Right hindlimb (tissue), 1 donor: ENCODE results near the gene PCED1A.
"Not testable (repeated sequence)": the region's sequence is repeated elsewhere in the genome, so short reads cannot be mapped to it uniquely, and the experiment has no call there.

Experiments used
- DNase-seq: peaks from one replicate; pipeline ENCODE4 v3.0.0-alpha.2; 2018

Gene PCED1A

DNA sequence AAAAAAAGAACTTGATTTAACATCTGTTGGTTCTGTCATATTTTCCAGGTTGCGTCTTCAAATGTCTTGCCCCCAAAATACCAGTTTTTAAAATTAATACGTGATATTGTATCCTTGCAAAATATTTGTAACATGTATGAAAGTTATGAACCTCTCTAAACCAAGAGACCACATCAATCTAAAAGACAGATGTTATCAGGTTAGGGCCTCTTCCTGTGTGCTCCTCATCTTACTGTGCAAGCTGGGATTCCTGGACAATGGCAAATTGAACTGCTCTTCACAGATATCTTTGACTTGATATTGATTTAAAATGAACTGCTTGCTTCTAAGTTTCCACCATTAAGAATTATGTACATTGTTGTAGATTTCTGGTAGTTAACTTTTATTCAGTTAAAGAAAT is 14.7 kb downstream of the PCED1A start:
- no peak for DNase-seq

DNA sequence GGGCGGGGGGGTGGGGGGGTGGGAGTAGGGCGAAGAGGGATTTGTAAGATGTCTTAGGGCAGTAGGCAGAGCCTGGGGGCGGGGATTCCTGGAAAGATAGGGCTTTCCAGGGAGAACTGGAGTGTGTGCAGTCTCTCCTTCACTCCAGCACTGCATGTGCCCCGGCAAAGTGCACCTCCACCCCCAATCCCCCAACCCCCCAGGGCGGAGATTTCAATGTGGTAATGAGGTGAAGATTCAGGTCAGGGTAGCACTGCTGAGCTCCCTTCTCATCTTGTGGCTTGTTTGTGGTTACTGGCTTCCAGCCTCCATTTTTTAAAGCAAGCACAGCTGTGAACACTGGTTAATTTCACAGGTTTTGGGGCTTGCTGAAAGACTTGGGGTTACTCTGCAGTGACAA is 18.4 kb downstream of the PCED1A start:
- no peak for DNase-seq

GRCh38 chr20:2820896-2821869 is 19.3 kb downstream of the PCED1A start:
- peak; percentile 35 for DNase-seq

GRCh38 chr20:2820084-2820895 is 20.2 kb downstream of the PCED1A start:
- peak; percentile 28 for DNase-seq

DNA sequence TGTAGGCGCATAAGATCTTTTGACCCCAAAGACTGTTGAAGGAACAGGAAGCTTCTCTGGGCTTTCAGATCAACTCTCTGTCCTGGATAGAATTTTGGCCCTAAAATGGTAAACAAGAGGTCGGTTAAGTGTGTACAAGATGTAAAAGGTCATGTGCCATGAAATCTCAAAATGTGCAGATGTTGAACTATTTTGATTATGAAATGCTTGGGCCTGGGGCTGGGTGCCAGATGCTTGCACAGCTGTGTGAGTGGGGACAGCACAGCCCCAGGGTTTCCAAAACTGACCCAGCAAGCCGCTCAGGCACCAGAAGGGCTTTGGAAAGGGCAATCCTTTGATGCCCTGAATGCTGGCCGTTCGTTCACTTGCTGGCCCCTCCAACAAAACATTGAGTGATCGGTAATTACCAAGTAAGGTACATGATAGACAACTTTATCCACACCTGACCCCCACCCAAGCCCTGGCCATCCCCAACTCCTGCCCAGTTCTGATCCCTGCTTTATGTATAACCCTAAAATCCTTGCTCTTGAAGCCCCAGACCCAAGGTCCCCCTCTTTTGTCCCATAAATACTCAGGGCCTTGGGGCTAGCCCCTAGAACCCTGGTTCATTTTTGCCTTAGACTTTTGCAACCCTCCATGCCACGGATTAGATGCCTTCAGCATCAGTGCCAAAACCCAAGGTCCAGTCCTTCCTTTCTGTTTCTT is 22.4 kb downstream of the PCED1A start:
- no peak for DNase-seq

DNA sequence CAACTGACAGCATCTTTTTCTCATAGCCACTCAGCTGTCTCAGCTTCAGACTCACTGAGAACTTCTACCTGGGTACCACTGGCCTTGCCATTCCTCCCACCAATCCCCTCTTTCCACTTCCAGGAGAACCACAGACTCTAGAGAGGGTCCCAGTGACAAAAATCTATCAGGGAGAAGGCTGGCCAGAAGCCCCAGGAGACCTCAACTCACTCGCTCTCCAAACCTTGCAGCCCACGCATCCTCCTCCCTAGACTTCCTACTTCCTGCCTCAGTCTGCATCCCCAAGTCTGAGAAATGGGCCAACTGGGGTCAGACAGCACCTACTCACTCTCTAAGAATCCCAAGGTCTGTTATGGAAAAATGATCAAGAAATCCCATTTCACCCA is 23.1 kb downstream of the PCED1A start:
- no peak for DNase-seq

DNA sequence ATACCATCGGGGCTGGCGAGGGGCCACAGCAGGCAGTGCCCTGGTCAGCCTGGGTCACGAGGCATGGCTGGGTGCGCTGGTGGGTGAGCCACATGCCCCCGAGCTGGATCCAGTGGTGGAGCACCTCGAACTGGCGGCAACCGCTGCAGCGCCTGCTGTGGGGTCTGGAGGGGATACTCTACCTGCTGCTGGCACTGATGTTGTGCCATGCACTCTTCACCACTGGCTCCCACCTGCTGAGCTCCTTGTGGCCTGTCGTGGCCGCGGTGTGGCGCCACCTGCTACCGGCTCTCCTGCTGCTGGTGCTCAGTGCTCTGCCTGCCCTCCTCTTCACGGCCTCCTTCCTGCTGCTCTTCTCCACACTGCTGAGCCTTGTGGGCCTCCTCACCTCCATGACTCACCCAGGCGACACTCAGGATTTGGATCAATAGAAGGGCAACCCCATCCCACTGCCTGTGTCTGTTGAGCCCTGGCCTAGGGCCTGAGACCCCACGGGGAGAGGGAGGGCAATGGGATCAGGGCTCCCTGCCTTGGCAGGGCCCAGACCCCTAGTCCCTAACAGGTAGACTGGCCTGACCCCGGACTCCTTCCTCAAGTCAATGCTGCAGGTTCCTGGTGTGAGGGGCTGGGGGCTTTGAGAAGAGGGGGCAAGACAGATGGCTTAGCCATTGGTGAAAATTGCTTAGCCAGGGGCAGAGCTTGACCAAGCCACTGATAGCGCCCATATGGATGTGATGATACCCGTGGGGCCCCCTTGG is 23.7 kb downstream of the PCED1A start:
- no peak for DNase-seq

GRCh38 chr20:2816030-2816582 is 24.3 kb downstream of the PCED1A start, which contains the start of gene TMEM239:
Gene TMEM239 (plus strand): TSS chr20:2816364. CDS start chr20:2816555, 191 bp downstream.
- DNase-seq: no peak

DNA sequence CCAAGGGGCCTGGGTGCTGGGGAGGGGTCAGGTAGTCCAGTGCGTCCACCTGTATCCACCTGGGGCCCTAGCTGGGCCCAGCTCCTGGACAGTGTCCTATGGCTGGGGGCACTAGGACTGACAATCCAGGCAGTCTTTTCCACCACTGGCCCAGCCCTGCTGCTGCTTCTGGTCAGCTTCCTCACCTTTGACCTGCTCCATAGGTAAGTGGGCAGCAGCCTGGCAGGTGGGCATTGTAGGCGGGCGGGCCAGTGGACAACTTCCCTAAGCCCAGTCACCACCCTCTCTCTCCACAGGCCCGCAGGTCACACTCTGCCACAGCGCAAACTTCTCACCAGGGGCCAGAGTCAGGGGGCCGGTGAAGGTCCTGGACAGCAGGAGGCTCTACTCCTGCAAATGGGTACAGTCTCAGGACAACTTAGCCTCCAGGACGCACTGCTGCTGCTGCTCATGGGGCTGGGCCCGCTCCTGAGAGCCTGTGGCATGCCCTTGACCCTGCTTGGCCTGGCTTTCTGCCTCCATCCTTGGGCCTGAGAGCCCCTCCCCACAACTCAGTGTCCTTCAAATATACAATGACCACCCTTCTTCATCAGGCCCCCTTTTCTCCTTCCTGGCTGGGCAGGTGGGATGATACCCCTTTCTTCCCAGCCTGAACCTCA is 25.1 kb downstream of the PCED1A start:
- no peak for DNase-seq

GRCh38 chr20:2814587-2815051 is 25.8 kb downstream of the PCED1A start, which contains the start of gene C20orf141:
Gene C20orf141 (plus strand): TSS chr20:2814987. CDS start chr20:2815185, 198 bp downstream.
- DNase-seq: no peak

- DNase-seq: no peak
Observed at GRCh38 chr20:2814076-2814475, 26.4 kb downstream of the PCED1A start.

- DNase-seq: no peak
Observed at GRCh38 chr20:2812189-2812588, 28.3 kb downstream of the PCED1A start.

- no peak for DNase-seq
Observed at GRCh38 chr20:2809690-2810089, 30.8 kb downstream of the PCED1A start.

- not testable (repeated sequence) for DNase-seq
Observed at GRCh38 chr20:2807929-2808328, 32.5 kb downstream of the PCED1A start.

GRCh38 chr20:2807019-2807418 is 33.4 kb downstream of the PCED1A start:
- DNase-seq: no peak

DNA sequence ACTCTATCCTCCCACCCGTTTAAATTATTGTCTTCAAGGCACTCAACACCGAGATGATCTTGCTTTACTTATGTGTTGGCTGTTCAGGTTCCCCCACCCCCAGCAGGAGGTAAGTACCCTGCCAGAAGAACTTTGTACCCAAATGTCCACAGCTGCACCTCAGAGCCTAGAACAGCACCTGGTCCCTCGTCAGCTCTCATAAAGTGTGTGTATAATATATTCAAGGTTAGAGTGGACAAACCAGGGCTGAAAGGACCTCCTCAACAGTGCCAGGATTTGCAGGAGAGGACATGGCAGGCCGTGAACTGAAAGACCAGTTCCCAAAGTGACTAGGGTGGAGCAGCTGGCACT is 34.1 kb downstream of the PCED1A start:
- DNase-seq: no peak

- DNase-seq: peak; percentile 18
Observed at GRCh38 chr20:2805689-2806350, 34.6 kb downstream of the PCED1A start.

DNA sequence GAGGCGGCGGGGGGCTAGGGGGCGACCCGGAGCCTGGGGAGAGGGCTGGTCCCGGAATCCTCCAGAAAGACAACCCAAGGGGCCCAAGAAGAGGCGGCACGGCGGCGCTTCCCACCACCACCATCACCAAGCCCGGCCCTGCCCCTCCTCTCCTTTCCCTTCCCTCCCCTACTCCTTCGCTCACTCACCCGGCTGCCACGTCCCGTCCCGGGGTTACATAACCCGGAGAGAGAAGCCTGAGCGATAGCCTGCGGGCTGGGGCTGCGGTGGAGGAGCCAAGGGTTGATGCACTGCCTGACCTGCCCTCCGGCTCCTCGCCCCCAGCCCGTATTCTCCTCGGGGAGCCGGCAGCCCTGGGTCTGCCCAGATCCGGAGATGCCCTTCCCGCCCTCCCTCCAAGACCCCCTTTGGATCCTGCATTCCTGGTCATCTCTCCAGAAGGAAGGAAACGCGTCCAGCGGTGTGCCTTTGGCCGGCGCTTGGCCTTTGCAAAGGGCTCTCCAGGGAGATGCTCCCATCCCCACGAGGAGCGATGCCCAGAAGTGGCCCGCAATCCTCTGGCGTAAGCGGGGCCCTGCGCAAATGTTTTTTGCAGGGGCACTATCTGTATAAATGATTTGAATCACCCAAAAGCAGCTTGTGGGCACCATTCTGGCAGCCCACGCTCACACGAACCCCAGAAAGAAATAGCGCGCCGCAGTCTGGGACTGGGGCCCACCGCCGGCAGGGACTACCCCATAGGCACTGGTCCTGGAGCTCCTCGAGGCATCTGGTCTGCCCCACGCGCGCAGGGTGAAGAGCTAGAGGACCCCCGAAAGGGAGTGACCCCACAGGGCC is 35.4 kb downstream of the PCED1A start:
- peak; percentile 35 for DNase-seq

- DNase-seq: no peak
Observed at GRCh38 chr20:2804041-2804828, 36.2 kb downstream of the PCED1A start.
